NCI-H524 (cell line): ENCODE data around the gene PRM3.
"Not testable (repeated sequence)": the region's sequence is repeated elsewhere in the genome, so short reads cannot be mapped to it uniquely, and the experiment has no call there.

ENCODE experiments used
- DNase-seq, 2 experiments: peaks; one replicate each; lab custom pipeline; 2025; lab: John Stamatoyannopoulos, UW

PRM3 gene

GRCh38 chr16:11303405-11304138 lies 30.1 kb upstream of the PRM3 start:
- peak in 1 of 2 experiments; percentile 37 for DNase-seq

GRCh38 chr16:11302977-11303376 lies 29.5 kb upstream of the PRM3 start:
- DNase-seq: peak; percentile 32 to 80

- no peak for DNase-seq
These were observed 28.4 kb upstream of the PRM3 start for GRCh38 chr16:11301645-11302501.

GRCh38 chr16:11300560-11300892 lies 27.1 kb upstream of the PRM3 start:
- DNase-seq: no peak

GRCh38 chr16:11299865-11300559 lies 26.6 kb upstream of the PRM3 start:
- DNase-seq: no peak

- DNase-seq: not testable (repeated sequence)
These were observed 25.6 kb upstream of the PRM3 start for GRCh38 chr16:11298950-11299547.

- no peak for DNase-seq
These were observed 24.9 kb upstream of the PRM3 start for GRCh38 chr16:11298143-11298900.

- peak; percentile 75 to 83 for DNase-seq
These were observed 24.2 kb upstream of the PRM3 start for GRCh38 chr16:11297492-11298142.

- DNase-seq: no peak
These were observed 23.5 kb upstream of the PRM3 start for GRCh38 chr16:11296706-11297491.

- no peak for DNase-seq
These were observed 22.9 kb upstream of the PRM3 start for GRCh38 chr16:11296351-11296705.

- DNase-seq: no peak
These were observed 22.2 kb upstream of the PRM3 start for GRCh38 chr16:11295672-11296071.

- DNase-seq: no peak
These were observed 18.8 kb upstream of the PRM3 start for GRCh38 chr16:11292076-11292748.

- DNase-seq: no peak
These were observed 17.8 kb upstream of the PRM3 start for GRCh38 chr16:11291091-11291703.

GRCh38 chr16:11290102-11290893 lies 16.9 kb upstream of the PRM3 start:
- no peak for DNase-seq

- DNase-seq: not testable (repeated sequence)
These were observed 16.3 kb upstream of the PRM3 start for GRCh38 chr16:11289696-11290095.

- no peak for DNase-seq
These were observed 15.8 kb upstream of the PRM3 start for GRCh38 chr16:11289202-11289601.

- DNase-seq: no peak
These were observed 12.4 kb upstream of the PRM3 start for GRCh38 chr16:11285842-11286241.

- DNase-seq: no peak
These were observed 10.4 kb upstream of the PRM3 start for GRCh38 chr16:11283820-11284248.
